Measurements from ENCODE around the gene LCNL1.

GRCh38 chr9:136994180-136994887, 11.5 kb downstream of the LCNL1 start:
- no peak for TF ChIP-seq CTCF (IDR thresholded peaks at IDR 0.05; ENCODE audit: low read depth, low read length, poor library complexity, severe bottlenecking)
- no peak for TF ChIP-seq EZH2phosphoT487 (IDR thresholded peaks at IDR 0.05; ENCODE audit: borderline replicate concordance, low read length)

All from DOHH2 (cell line).